HG03025 (cell line): ENCODE measurements around the gene FBN2.

Source experiments
- ATAC-seq: cut with Tn5 transposase; IDR thresholded peaks from one replicate; pipeline ENCODE4 v1.9.1; 2021; ENCODE audit warnings: mild to moderate bottlenecking, moderate library complexity; ENCODE audit not compliant: unreplicated experiment, low FRiP score

Gene FBN2

DNA sequence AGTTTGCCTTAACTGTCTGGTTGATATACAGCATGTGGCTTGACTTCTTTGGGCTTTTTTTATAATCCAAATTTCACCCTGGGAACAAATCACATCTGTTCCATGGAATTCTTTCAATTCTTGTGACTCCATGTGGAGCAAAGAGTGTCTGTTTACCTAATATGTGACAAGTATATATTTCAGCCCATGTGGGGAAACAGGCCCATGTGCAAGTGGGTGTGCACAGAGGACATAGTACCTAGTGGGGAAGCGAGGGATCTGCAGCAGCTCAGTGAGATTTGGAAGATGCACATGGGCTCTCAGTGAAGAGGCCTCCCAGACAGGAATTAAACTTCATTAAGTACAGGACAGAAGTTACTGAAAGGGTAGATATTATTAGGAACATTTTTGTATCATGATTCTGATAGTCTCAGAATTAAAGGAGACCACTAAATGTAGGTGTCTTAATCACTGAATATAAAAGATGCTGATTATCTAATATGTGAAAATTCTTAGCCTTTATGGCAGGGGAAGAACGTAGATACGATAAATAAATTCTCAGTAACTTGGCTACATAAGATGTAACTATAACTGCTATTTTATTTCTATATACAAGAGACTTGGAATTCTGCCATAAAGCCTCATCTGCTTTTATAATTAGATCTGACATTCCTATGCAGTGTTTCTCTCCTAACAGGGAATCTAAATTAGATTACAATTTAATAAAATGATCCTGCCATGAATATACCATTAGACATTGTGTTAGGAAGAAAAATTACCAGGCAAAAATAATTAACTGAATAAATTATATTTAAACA is 273.3 kb downstream of the FBN2 start:
- no peak for ATAC-seq

DNA sequence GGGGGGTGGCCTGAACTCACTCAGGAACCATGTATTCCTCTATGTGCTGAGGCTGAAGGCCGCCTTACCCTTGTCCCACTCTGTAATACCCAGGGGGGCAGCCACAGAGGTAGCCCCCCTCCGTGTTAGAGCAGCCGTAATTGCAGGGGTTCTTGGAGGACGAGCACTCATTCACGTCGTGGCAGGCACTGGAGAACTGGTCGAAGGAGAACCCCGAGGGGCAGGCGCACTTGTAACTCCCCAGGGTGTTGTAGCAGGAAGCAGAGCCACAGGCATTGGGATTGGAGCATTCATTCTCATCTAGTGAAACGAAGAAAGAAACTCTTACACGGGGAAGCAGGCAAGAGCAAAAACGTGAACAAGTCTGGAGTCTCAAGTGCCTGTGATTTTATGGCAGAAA is 274.7 kb downstream of the FBN2 start:
- ATAC-seq: no peak

DNA sequence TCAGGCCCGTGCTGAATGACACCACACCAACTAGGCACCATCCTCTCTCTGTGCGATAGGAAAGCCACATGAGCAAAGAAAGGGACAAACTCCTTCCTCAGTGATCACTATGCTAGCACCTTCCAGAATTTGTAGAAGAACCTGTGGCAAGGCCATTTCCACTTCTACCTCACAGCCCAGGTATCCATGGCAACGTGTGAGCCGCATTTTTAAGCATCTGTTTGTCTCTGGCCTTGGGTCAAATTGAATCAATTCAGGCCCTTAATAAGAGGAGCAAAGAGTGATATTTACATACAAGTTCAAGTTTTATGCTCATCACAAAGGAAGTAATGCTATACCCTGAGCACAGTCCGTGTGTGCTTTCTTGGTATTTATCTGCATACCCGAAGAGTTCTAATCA is 275.1 kb downstream of the FBN2 start:
- ATAC-seq: no peak

DNA sequence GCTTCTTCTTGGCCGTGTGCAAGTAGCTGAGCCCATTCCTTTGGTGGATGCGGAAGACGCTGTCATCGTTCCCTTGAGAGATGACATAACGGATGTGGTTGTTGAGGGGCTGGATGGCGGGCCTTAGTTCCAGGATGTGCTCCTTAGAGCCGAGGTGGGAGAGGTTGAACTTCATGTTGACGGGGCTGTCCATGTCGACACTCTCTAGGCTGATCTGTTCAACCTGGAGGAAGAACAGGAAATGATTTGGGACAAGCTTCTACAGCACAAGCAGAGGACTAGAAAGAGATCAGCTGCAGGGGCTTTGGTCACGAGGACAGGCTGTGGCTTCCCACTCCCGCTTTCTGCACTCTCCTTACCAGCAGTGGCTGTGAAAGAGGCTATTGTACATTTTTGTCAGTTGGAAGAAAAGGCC is 278.4 kb downstream of the FBN2 start:
- no peak for ATAC-seq

DNA sequence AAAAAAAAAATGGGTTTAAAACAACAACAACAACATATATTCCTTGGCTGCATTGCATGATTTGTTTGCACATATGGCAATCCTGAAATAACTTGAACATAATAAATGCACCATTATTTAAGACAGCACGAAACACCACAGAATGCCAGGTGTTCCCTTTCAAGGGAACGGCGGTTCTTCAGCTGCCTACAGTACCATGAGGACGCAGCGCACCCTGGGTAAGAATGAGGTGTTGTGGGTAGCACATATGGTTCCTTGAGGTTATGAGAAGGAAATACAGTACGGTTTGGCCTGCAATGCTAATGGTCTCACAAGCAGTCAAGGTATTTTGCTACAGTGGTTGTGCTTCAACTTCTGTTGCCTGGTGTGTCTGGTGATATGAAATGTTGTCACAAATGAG is 279.7 kb downstream of the FBN2 start:
- no peak for ATAC-seq

DNA sequence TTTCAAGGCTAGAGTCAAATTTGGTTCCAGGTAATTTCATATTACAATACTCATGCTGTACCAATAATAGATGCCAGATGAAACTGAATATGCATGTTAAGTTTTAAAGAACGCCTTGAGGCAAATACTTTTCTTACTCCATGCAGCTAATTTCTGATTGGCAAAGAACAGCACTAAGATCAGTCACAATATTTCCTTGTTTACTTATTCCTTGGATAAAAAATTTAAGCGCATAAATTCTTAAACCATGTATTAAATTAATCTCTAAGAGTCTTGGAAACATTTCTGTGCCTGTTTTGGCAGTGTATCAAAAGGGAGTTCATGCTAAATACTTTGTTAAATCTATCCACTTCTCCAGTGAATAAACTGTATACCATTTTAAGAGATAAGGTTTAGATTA is 281.0 kb downstream of the FBN2 start:
- no peak for ATAC-seq

DNA sequence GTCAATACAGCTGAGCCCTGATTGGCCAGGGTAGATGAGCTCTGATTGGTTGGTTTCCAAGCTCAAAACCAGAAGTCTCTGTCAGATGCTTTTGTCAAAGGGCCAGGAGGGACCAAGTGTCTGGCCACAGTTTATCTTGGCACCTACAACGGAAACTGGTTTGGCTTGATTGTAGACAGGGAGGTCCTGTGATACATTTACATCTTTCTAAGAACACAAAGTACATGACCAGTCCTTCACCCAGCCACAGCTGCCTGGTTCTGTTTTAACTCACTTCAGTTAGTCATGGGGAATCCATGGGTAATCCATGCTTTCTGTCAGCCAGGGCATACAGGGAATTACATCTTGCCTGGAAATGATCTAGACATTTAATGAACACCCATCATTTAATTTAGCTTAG is 283.3 kb downstream of the FBN2 start:
- no peak for ATAC-seq

DNA sequence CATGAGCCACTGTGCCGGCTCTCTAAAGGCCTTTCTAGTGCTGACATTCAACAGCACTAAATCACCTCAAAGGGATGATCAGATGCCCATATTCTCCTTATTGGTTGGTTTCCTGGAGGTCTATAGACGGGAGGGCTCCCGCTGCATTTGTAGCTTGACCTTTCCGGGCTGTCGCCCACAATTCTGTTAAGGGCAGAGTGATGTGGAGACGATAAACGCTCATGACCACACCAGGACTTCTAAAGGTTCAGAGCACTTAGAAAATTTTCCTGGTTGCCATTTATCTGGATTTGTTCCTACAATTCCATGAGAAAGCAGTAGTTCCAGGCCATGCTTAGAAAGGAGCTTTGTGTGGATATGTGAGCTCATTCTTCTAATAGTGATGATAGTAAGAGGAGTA is 284.2 kb downstream of the FBN2 start:
- no peak for ATAC-seq

DNA sequence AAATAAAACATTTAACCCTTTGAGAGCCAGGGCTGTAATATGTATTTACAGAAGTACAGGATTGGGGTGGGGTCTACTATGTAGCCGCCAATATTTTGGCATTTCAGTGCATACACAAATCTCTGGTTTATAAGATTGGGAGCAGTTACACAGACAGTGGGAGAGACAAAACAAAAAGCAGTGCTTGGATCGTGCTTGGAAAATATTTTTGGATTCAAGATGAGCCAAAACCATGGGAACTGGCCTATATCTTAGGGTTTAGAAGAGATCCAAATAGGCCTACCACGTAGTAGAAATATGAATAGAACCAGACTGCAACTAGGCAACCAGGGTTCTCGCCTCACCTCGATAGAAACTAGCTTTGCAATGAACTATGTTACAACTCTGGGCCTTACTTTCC is 284.9 kb downstream of the FBN2 start:
- ATAC-seq: no peak

DNA sequence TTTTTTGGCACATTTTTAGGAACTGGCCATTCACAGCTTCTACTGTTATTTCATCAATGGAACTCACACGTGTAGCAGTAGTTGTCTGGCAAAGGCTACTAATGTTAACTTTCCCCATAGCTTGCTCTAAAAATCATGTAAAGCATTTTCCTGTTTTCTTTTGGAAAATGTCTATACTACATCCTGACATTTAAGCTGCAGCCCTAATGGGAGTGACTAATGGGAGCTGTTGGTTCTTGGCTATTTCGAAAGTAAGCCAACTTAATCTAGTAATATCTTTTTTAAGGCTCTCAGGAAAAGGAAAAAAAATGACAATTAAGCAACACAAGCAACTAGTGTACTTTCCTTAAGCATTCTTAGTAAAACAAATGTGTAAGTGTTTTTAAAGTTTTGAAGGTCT is 285.3 kb downstream of the FBN2 start:
- no peak for ATAC-seq

DNA sequence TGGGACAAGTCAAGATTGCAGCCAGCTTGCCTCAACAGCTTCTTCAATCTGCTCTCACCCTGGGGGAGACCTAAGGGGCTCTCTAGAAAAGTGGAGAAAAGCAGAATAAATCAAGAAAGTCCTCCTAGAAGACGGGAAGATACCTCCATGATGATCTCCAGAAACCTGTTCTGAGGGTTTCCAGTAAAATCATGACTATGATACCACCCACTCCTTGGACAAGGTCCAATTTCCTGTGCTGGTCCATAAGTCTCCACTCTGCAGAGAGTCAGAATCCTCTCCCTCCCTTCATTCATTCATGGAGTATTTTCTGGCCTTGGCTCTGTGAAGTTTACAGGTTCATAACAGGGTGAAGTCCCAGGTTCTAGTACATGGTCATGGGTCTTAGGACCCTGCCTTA is 285.8 kb downstream of the FBN2 start:
- no peak for ATAC-seq

DNA sequence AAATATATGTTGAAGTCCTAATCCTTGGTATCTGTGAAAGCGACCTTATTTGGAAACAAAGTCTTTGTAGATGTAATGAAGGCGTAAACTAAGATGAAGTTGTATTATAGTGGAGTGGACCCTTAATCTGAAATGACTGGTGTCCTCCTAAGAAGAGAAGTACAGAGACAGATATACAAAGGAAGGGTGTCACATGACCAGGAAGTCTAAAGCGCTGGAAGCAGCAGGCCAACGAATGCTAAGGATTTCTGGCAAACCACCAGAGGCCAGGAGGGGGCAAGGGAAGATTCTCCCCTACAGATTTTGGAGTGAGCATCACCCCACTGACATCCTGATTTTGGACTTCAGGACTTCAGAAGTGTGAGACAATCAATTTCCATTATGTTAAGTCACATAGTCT is 292.1 kb downstream of the FBN2 start:
- ATAC-seq: no peak

DNA sequence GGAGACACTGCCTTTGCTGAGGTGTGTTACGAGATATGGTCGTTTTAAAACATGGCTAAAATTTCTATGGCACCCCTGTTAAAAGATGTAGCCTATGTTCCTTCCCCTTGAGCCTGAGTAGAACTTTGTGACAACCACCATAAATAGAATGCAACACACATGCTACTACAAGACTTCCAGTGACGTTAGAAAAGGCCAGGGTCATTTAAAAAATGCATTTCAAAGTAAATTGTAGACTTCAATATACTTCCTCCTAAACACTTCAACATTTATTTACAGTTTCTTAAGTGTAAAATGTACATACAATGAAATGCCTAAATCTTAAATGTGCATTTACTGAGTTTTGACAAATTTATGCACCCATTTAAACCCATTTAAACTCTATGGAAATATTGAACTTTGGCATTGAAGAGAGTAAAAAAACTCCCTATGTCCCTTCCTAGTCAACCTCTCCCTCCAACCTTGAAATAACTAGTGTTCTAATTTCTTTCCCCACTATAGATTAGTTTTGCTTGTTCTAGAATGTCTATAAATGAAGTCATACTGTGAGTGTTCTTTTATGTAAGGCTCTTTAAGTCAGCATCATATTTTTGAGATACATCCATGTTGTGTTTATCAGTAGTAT is 294.0 kb downstream of the FBN2 start:
- ATAC-seq: no peak

DNA sequence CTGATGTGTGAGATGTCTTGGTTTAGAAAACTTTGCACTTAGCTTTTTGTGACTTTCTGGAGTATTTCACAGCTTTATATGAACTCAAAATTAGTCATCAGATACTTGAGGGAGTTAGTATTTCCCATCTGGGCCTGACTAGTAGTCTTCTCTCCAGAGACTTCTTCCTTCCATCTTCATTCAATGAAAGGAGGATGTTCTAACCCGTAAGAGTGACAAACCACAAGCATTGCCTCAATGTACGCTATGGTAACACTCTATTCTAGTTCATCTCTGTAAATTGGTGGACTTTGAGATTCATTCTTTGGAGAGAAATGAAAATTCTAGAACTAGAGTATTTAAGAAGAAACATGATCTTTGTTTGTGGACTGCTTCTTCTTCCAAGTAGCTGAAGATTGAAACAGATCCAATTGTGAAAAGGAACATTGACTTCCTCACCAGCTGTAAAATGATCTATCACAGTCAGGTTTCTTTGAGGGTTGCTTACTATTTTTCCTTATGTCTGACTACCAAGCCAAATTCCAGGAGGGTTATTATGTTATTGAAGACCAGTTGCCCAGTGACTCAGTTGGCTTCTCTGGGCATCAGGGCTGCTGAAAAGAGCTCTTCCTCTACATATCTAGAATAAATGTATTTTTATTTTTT is 296.9 kb downstream of the FBN2 start:
- no peak for ATAC-seq

DNA sequence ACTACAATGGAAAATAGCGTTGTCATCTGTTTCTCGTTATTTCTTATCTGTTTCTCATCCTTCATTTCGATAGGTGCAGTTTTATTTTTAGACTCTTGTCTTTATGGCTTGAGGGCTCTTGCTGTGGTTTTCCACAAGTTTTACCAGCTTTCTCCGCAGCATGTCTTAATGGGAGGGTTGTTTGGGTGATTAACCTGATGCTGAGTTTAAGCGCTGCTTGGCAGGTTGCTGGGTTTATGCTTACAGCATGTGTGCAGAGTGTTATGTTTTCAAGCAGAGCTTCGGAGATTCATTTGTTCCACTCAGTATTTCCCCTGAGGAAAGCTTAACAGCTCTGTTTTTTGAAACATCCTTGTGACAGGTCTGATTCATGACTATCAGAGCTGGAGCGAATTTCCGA is 300.5 kb downstream of the FBN2 start:
- ATAC-seq: no peak

DNA sequence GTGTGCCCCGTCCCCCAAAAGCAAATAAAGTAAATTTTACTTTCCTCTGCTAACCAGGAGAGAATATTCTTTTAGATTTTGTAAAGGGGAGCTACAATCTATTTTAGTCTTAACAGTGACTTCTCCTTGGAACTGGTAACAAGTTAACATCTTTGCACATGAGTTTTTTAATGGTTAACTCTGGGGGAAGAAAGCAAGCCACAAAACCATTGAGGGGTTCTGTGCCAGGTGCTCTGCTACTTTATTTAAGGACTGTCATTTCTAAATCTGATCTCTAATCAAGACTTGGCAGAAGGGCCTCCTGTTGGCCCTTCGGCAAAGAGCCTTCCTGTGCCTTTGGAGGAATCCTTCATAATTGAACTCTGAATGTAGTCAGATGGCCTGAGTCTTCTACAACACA is 301.0 kb downstream of the FBN2 start:
- ATAC-seq: no peak

DNA sequence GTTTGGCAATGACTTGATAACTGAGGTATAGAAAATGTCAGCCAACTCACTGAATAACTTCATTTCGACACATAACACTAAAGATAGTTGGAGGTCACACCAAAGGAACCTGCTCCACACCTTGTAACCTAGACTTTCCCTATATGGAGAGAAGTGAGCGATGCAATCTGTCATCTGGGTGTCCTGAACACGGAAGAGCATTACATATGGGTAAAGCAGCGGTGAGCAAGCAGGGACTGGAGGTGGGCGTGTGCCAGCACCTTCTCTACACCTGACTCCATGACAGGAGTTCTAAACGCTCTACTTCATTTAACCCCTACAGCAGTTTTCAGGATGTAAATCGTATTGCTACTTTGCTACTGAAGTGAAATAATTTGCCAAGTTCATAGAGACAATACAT is 301.7 kb downstream of the FBN2 start:
- ATAC-seq: no peak

DNA sequence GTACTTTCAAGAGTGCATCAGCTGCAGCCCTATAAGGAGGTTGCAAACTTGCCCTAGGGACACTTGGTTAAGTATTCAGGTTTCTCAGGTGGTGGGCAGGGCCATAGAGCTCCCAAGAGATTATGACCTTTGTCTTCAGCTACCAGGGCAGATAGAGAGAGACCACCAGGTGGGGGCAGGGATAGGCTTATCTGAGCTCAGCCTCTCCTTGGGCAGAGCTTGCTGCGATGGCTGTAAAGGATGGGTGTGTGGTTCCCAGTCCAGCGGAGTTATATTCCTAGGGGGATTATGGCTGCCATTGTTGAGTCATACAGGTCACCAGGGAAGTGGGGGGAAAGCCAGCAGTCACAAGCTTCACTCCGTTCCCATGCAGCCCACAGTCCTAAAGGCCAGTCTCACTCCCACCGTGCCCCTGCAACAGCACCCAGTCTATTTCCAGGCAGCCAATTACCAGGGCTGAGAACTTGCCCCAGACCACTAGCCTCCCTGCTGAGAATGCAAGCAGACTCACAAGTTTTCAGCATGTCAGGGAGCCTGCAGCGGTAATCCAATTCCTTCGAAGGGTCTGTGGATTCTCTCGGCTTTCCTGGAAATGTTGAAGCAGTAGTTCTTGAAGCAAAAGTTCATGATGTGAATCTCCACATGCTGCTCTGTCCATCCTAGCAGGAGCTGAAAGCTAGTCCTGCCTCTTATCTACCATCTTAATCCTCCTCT is 303.0 kb downstream of the FBN2 start:
- no peak for ATAC-seq

DNA sequence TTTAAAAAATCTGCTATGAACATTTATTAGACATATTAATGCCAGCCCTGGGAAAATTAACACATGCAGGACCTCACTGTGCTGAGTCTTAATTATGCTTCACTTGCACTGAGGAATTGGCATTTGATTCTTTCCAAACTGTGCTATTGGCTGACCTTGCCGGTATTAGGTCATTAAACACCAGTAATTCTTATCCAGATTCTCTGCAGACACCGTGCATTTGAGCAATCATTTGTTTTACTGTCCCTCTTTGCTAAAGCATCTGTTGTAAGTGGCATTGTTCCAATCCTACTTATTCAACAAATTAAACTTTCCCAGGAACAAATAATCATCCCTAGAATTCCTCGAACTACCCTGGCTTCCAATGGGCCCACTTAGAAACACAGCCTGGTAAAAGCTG is 309.5 kb downstream of the FBN2 start:
- no peak for ATAC-seq

DNA sequence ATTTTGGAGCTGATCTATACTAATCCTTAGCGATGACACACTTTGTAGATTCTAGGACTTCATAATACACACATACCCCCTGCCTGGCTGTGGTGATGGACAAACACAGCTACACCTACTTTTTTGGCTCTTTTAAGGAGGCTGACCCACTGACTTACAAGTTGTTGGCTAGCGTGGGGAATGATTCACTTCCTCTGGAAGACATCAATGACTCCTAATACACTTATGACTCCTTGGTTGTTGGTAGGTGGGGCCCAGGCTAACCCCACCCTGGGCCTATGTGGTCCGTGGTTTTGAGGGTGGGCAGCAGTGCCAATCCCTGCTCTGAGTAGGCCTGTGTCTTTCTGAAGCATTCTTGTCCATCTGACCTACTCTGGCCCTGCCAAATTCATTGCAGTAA is 310.0 kb downstream of the FBN2 start:
- ATAC-seq: no peak
